HG02884 (cell line): Measurements from ENCODE around the gene MAP3K15.

Experiments used
- ATAC-seq: cut with Tn5 transposase; IDR thresholded peaks from one replicate; pipeline ENCODE4 v1.9.1; 2021; ENCODE audit warnings: mild to moderate bottlenecking, moderate library complexity; ENCODE audit not compliant: unreplicated experiment

The MAP3K15 gene

GRCh38 chrX:19514791-19515614, at the start of gene MAP3K15:
Gene MAP3K15 (minus strand): TSS chrX:19515508. CDS start chrX:19515261, 247 bp downstream.
- no peak for ATAC-seq

GRCh38 chrX:19564606-19565005, 49.3 kb upstream of the MAP3K15 start:
- no peak for ATAC-seq

- no peak for ATAC-seq
Observed at GRCh38 chrX:19563746-19564145, 48.4 kb upstream of the MAP3K15 start.

- no peak for ATAC-seq
Observed at GRCh38 chrX:19563327-19563726, 48.0 kb upstream of the MAP3K15 start.

GRCh38 chrX:19560611-19561010, 45.3 kb upstream of the MAP3K15 start:
- ATAC-seq, result no peak

- ATAC-seq, result no peak
Observed at GRCh38 chrX:19557822-19558221, 42.5 kb upstream of the MAP3K15 start.

- no peak for ATAC-seq
Observed at GRCh38 chrX:19556202-19556601, 40.9 kb upstream of the MAP3K15 start.

- ATAC-seq, result no peak
Observed at GRCh38 chrX:19555683-19556082, 40.4 kb upstream of the MAP3K15 start.

- ATAC-seq, result no peak
Observed at GRCh38 chrX:19555236-19555635, 39.9 kb upstream of the MAP3K15 start.

- ATAC-seq, result no peak
Observed at GRCh38 chrX:19554786-19555185, 39.5 kb upstream of the MAP3K15 start.

- ATAC-seq, result no peak
Observed at GRCh38 chrX:19552793-19553192, 37.5 kb upstream of the MAP3K15 start.

GRCh38 chrX:19549838-19550237, 34.5 kb upstream of the MAP3K15 start:
- ATAC-seq, result no peak

GRCh38 chrX:19548934-19549333, 33.6 kb upstream of the MAP3K15 start:
- ATAC-seq, result no peak

GRCh38 chrX:19548279-19548678, 33.0 kb upstream of the MAP3K15 start:
- no peak for ATAC-seq

GRCh38 chrX:19545651-19546050, 30.3 kb upstream of the MAP3K15 start:
- ATAC-seq, result no peak

GRCh38 chrX:19544693-19545305, 29.5 kb upstream of the MAP3K15 start:
- no peak for ATAC-seq

GRCh38 chrX:19543951-19544381, 28.7 kb upstream of the MAP3K15 start:
- no peak for ATAC-seq

GRCh38 chrX:19543020-19543715, 27.9 kb upstream of the MAP3K15 start:
- ATAC-seq, result no peak

GRCh38 chrX:19541931-19542330, 26.6 kb upstream of the MAP3K15 start:
- ATAC-seq, result no peak

GRCh38 chrX:19541196-19541595, 25.9 kb upstream of the MAP3K15 start:
- ATAC-seq, result no peak

GRCh38 chrX:19540076-19540475, 24.8 kb upstream of the MAP3K15 start:
- no peak for ATAC-seq

GRCh38 chrX:19539665-19540064, 24.4 kb upstream of the MAP3K15 start:
- ATAC-seq, result no peak
